Heart right ventricle (tissue), 16 donors: ENCODE results near the gene DCAF8. TPM values are rescaled to one million over a fixed set of nuclear protein-coding genes. Genes with fewer than 3 reads are reported as not detected.
A peak's percentile ranks its signal among the peaks of the same experiment; 100 is the strongest.

Experiments used
- ATAC-seq, 8 donors: fragments of 200-7000 bp; cut with Tn5 transposase; one replicate each; pipeline ENCODE4 v1.9.1; 2020; ENCODE audit warnings: mild to moderate bottlenecking in 8 of 8, moderate library complexity in 8 of 8, moderate number of reproducible peaks in 1 of 8
- DNase-seq, 2 donors: peaks; one replicate each; pipeline ENCODE4 v3.0.0-alpha.2; 2020
- H3K27ac ChIP-seq, 10 donors: fragments of 200-600 bp; sonication (generic) in 2 of 10; one replicate each; pipeline versions ENCODE4 v1.5.0 to v1.8.0; 2020 to 2022; ENCODE audit warnings: mild to moderate bottlenecking in 3 of 10
- H3K27me3 ChIP-seq, 7 donors: fragments of 200-600 bp; one replicate each; pipeline ENCODE4 v1.8.0; 2021 to 2022; ENCODE audit warnings: mild to moderate bottlenecking in 2 of 7
- H3K36me3 ChIP-seq, 9 donors: fragments of 200-600 bp; sonication (generic) in 1 of 9; one replicate each; pipeline versions ENCODE4 v1.5.0 to v1.8.0; 2020 to 2022; ENCODE audit warnings: mild to moderate bottlenecking in 2 of 9
- H3K4me1 ChIP-seq, 9 donors: fragments of 200-600 bp; sonication (generic) in 1 of 9; one replicate each; pipeline versions ENCODE4 v1.5.0 to v1.8.0; 2020 to 2022; ENCODE audit warnings: mild to moderate bottlenecking in 4 of 9
- H3K4me3 ChIP-seq, 10 donors: fragments of 200-600 bp; sonication (generic) in 2 of 10; one replicate each; pipeline versions ENCODE4 v1.5.0 to v1.8.0; 2020 to 2022; ENCODE audit warnings: mild to moderate bottlenecking in 7 of 10, moderate library complexity in 2 of 10
- H3K9me3 ChIP-seq, 11 donors: fragments of 200-600 bp in 10 of 11; sonication (generic) in 2 of 11; one replicate each; pipeline versions ENCODE4 v1.5.0 to v1.8.0; 2013 to 2022; ENCODE audit warnings: mild to moderate bottlenecking in 2 of 11, control low read depth in 1 of 11, moderate library complexity in 1 of 11
- WGBS, 2 donors: extraction: QIAGEN DNeasy Blood & Tissue Kit; methylation state at CpG; one replicate each; pipeline ENCODE4 v1.1.7; 2013; ENCODE audit warnings: inconsistent platforms in 1 of 2; 5-methylcytosine and 5-hydroxymethylcytosine counted together
- intact Hi-C, 10 donors: fragments of 100-400 bp; cut with DNase I; formaldehyde crosslinking; loops; one replicate each; pipeline versions ENCODE4 v1.11.1 to v1.14.2; 2022
- long read RNA-seq, 3 donors: library from polyadenylated mRNA; unstranded; transcript quantifications; one replicate each; pipeline ENCODE4 v2.0.0, GENCODE V29; 2020 to 2021
- polyA plus RNA-seq, 2 donors: library from polyadenylated mRNA; stranded (reverse); fragments of 200-250 nt; gene quantifications; one replicate each; pipeline ENCODE4 v1.2.3, GENCODE V29; 2013
- total RNA-seq, 10 donors: library from RNA; stranded (reverse); fragmentation: NEBNext Ultra II Directional in 3 of 10; extraction: Animal tissue kit (Norgen Biotek cat#: 25700) in 3 of 10; gene quantifications; one replicate each; pipeline versions ENCODE4 v1.2.1 to v1.2.4, GENCODE V29; 2021 to 2023
- TF ChIP-seq, protein P1 (sequence below), 9 donors: fragments of 200-600 bp; sonication (generic) in 2 of 9; IDR thresholded peaks; one replicate each; pipeline versions ENCODE4 v1.5.0 to v1.8.0; 2021 to 2022; ENCODE audit warnings: antibody characterized with exemption in 9 of 9, mild to moderate bottlenecking in 5 of 9, moderate library complexity in 1 of 9
- donor health status: Arrhythmogenic right ventricular cardiomyopathy.
- donor health status: ischemic (EF 13 %, LVEDD 7.1; RV severe dilation, severe dysfunction).
- donor health status: healthy with polysubstance abuse.
- donor health status: DM: no; HTN: yes; CAD: no.
- donor health status: DM: no; HTN: no; CAD: no.
- donor health status: ischemic (EF 25% LVEDD 6.9; RV normal size, moderate dysfunction).
- donor health status: ischemic (EF 25% LVEDD 5.7; RV mildly dilated, moderate dysfunction).
- donor health status: healthy.
- donor health status: DM: yes; HTN: yes; CAD: no.
- donor health status: Ischemic cardiomyopathy.
- donor health status: ischemic (EF 35%, LVEDD 5.7; RV mildly dilated, moderate dysfunction).
- donor health status: nonischemic (EF 11% LVEDD 7.7; RV severe dilation, severe dysfunction).
- donor health status: DM: yes; HTN: yes; CAD: no.
- donor health status: PGD.
- donor health status: ischemic (EF 29% LVEDD 5.4; RV normal size, mild dysfunction).
- donor health status: nonischemic (EF 23%, LVEDD 6.1; RV moderate dilation, normal function).

DCAF8 gene
- 100 to 1,000 TPM; 122 to 171 (median 154) TPM for total RNA-seq
- 100 to 1,000 TPM in 1 of 2 donors, 10 to 100 TPM in 1; 47.1 to 101 TPM for polyA plus RNA-seq
- long read RNA-seq, donor 1, full-length matches to known transcripts, result 122 of 252 reads
- long read RNA-seq, donor 1, partial matches to known transcripts, result 34 of 252 reads
- long read RNA-seq, donor 1, other reads (novel, unspliced or antisense), result 96 of 252 reads
- long read RNA-seq, donor 2, full-length matches to known transcripts, result 146 of 374 reads
- long read RNA-seq, donor 2, partial matches to known transcripts, result 58 of 374 reads
- long read RNA-seq, donor 2, other reads (novel, unspliced or antisense), result 170 of 374 reads
- long read RNA-seq, donor 3, full-length matches to known transcripts, result 91 of 277 reads
- long read RNA-seq, donor 3, partial matches to known transcripts, result 64 of 277 reads
- long read RNA-seq, donor 3, other reads (novel, unspliced or antisense), result 122 of 277 reads

DNA sequence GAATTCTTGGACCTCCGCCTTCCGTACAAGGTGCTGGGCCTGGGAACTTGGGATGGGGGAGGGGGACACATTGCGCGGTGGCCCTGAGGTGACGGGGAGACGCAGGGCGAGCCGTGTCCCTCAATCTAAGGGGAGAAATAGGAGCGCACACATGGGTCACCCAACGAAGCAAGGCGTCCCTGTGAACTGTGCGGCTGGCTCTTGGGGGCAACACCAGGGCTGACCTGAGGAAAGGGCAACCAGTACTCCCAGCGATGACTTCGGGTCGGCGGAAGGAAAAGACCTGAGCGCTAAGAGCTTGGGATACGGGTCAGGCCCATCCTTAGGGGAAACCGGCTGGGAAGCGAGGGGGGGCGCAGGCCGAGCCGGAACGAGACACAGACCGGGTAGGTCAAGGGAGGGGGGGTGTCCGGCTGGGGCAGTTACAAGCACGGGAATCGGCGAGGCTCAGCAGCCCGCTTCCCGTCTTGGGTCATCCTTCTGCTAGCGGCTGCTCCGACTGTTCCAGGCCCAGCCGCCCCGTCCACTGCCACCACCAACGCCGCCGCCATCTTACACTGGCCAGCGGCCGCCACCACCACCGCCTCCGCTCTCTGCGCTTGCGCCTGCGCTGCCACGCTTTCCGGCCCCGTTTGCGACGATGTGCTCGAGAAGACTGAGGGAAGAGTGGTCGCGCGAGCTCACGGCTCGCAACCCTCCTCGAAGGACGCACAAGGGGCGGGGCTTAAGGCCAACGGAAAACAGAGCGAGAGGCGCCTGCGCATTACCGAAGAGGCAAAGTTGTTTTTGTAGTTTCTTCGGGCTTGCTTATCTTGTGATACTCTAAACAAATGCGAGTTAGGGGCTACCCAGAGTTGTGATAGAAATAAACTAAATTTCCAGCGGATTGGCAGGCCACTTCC, at the start of gene DCAF8:
DCAF8 (minus strand) TSS at position 657 of the 902 bp plus-strand sequence. CDS start 18,541 bp downstream, outside the sequence.
- Histone ChIP-seq H3K27ac (peak within 1 kb of the TSS; percentile 89 to 99 (median 97)), H3K4me3 (peak within 1 kb of the TSS; percentile 65 to 100 (median 78)), H3K27me3 (no peaks in the 10 kb centered on the region), H3K9me3 (no peaks in the 10 kb centered on the region), H3K36me3 (peaks cover 0 to 14% (median 0%) of the 10 kb centered on the region in 9 donors), H3K4me1 (peaks cover 0 to 51% (median 45%) of the 10 kb centered on the region in 9 donors)
- DNase-seq (peak; percentile 99), ATAC-seq (peak; percentile 98 to 99 (median 98))
- 0 to 1% methylated on average over 66 to 67 of the region's 67 CpGs for WGBS, 2 donors
- intact Hi-C loops, result loop anchor here in 1 of 10 donors (5.0 kb wide), 1 partner anchor 55 kb away; the partner anchor contains the start of gene PEA15
- TF ChIP-seq, protein P1, sequence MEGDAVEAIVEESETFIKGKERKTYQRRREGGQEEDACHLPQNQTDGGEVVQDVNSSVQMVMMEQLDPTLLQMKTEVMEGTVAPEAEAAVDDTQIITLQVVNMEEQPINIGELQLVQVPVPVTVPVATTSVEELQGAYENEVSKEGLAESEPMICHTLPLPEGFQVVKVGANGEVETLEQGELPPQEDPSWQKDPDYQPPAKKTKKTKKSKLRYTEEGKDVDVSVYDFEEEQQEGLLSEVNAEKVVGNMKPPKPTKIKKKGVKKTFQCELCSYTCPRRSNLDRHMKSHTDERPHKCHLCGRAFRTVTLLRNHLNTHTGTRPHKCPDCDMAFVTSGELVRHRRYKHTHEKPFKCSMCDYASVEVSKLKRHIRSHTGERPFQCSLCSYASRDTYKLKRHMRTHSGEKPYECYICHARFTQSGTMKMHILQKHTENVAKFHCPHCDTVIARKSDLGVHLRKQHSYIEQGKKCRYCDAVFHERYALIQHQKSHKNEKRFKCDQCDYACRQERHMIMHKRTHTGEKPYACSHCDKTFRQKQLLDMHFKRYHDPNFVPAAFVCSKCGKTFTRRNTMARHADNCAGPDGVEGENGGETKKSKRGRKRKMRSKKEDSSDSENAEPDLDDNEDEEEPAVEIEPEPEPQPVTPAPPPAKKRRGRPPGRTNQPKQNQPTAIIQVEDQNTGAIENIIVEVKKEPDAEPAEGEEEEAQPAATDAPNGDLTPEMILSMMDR (IDR thresholded peaks at IDR 0.05), result no peak

DNA sequence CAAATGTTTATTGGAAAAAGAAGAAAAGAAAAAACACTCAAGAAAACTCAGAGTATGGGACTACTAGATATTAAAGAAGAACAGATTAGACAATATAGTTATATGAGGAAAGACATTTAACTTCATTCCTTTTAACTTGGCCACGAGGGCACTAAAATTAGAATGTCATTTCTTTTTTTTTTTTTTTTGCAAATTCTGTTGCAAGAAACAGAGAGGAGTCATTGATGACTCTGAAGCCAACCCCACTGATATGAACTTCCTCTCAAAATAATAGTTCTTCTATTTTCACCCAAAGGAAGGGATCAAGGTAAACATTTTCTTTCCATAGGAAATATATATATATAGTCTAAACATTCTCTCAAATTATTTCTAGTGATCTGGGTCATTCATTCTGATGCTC, 47.2 kb upstream of the DCAF8 start:
- no peak for DNase-seq
- Histone ChIP-seq H3K4me3 (no peak overlapping the region), H3K36me3 (peaks cover 3 to 100% (median 91%) of the 10 kb centered on the region in 9 donors), H3K9me3 (no peaks in the 10 kb centered on the region), H3K27ac (no peak overlapping the region), H3K27me3 (no peaks in the 10 kb centered on the region), H3K4me1 (no peaks in the 10 kb centered on the region)
- intact Hi-C loops, result loop anchor here in 1 of 10 donors (5.0 kb wide), 1 partner anchor 33 kb away; the partner anchor contains the start of genes COPA and NCSTN
- WGBS, 2 donors, result 54 to 62% methylated on average over 1 of the region's 1 CpG
- ATAC-seq, result no peak
- TF ChIP-seq, protein P1 (IDR thresholded peaks at IDR 0.05), result no peak

DNA sequence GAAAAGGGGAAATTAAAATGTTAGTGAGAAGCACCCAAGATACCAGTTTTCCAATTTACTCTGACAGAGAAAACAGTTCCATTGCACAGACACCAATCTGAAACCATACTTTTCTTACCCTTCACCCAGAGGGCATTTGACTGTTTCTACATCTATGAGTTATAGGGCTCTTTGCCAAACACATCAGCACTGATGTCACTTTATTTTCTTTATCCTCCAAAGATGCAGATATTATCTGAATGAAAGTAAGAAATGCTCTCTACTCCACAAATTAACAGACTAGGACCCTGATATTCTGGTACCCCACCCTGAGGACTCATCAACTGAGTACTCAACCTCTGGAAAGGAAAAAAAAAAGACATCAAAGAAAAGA, 46.8 kb upstream of the DCAF8 start:
- H3K27me3 ChIP-seq, result no peaks in the 10 kb centered on the region
- ATAC-seq (no peak), DNase-seq (no peak)
- peaks cover 3 to 100% (median 89%) of the 10 kb centered on the region in 9 donors for H3K36me3 ChIP-seq
- no peaks in the 10 kb centered on the region for H3K9me3 ChIP-seq
- no peak overlapping the region for H3K4me3 ChIP-seq
- TF ChIP-seq, protein P1 (IDR thresholded peaks at IDR 0.05), result no peak
- no peaks in the 10 kb centered on the region for H3K4me1 ChIP-seq
- no peak overlapping the region for H3K27ac ChIP-seq
- intact Hi-C loops, result loop anchor here in 1 of 10 donors (5.0 kb wide), 1 partner anchor 33 kb away; the partner anchor contains the start of genes COPA and NCSTN
